Measurements from ENCODE around the gene ESRRB. TPM values are rescaled to one million over a fixed set of nuclear protein-coding genes. Genes with fewer than 3 reads are reported as not detected.

Gene ESRRB
- total RNA-seq, 1 donor from 2014 or later = 8.7 TPM

- DNase-seq (ENCODE audit: low spot score) = no peak
- intact Hi-C loops (cut with DNase I) = no loop called here
These were observed 18.6 kb downstream of the ESRRB start for GRCh38 chr14:76394569-76394968.

GRCh38 chr14:76395161-76395560 is 19.2 kb downstream of the ESRRB start:
- intact Hi-C loops (cut with DNase I) = no loop called here
- no peak for DNase-seq (ENCODE audit: low spot score)

- intact Hi-C loops (cut with DNase I) = no loop called here
- DNase-seq (ENCODE audit: low spot score) = no peak
These were observed 20.8 kb downstream of the ESRRB start for GRCh38 chr14:76396714-76397187.

- intact Hi-C loops (cut with DNase I) = no loop called here
- DNase-seq (ENCODE audit: low spot score) = no peak
These were observed 29.7 kb downstream of the ESRRB start for GRCh38 chr14:76405627-76406026.

- DNase-seq (ENCODE audit: low spot score) = no peak
- intact Hi-C loops (cut with DNase I) = no loop called here
These were observed 31.7 kb downstream of the ESRRB start for GRCh38 chr14:76407449-76408150.

- DNase-seq (ENCODE audit: low spot score) = no peak
- intact Hi-C loops (cut with DNase I) = no loop called here
These were observed 32.9 kb downstream of the ESRRB start for GRCh38 chr14:76408877-76409276.

- no peak for DNase-seq (ENCODE audit: low spot score)
- intact Hi-C loops (cut with DNase I) = no loop called here
These were observed 36.6 kb downstream of the ESRRB start for GRCh38 chr14:76412501-76412900.

- intact Hi-C loops (cut with DNase I) = no loop called here
These were observed 37.4 kb downstream of the ESRRB start for GRCh38 chr14:76413106-76413961.

GRCh38 chr14:76413962-76414600 is 38.1 kb downstream of the ESRRB start:
- intact Hi-C loops (cut with DNase I) = no loop called here
- DNase-seq (ENCODE audit: low spot score) = no peak

More at GRCh38 chr14:76413106-76413961, 37.4 kb downstream of the ESRRB start:
- DNase-seq (ENCODE audit: low spot score) = no peak

- intact Hi-C loops (cut with DNase I) = no loop called here
- no peak for DNase-seq (ENCODE audit: low spot score)
These were observed 43.5 kb downstream of the ESRRB start for GRCh38 chr14:76419399-76419798.

- DNase-seq (ENCODE audit: low spot score) = no peak
- intact Hi-C loops (cut with DNase I) = no loop called here
These were observed 44.9 kb downstream of the ESRRB start for GRCh38 chr14:76420827-76421226.

- DNase-seq (ENCODE audit: low spot score) = no peak
- intact Hi-C loops (cut with DNase I) = no loop called here
These were observed 45.7 kb downstream of the ESRRB start for GRCh38 chr14:76421662-76422061.

GRCh38 chr14:76422662-76423061 is 46.7 kb downstream of the ESRRB start:
- intact Hi-C loops (cut with DNase I) = no loop called here
- DNase-seq (ENCODE audit: low spot score) = no peak

GRCh38 chr14:76423534-76423933 is 47.6 kb downstream of the ESRRB start:
- intact Hi-C loops (cut with DNase I) = no loop called here
- no peak for DNase-seq (ENCODE audit: low spot score)

GRCh38 chr14:76424359-76424758 is 48.4 kb downstream of the ESRRB start:
- no peak for DNase-seq (ENCODE audit: low spot score)
- intact Hi-C loops (cut with DNase I) = no loop called here

GRCh38 chr14:76426161-76426696 is 50.3 kb downstream of the ESRRB start:
- intact Hi-C loops (cut with DNase I) = no loop called here
- DNase-seq (ENCODE audit: low spot score) = no peak

GRCh38 chr14:76428611-76429010 is 52.7 kb downstream of the ESRRB start:
- intact Hi-C loops (cut with DNase I) = no loop called here
- DNase-seq (ENCODE audit: low spot score) = no peak

- intact Hi-C loops (cut with DNase I) = no loop called here
- no peak for DNase-seq (ENCODE audit: low spot score)
These were observed 54.1 kb downstream of the ESRRB start for GRCh38 chr14:76430017-76430416.

- intact Hi-C loops (cut with DNase I) = no loop called here
- no peak for DNase-seq (ENCODE audit: low spot score)
These were observed 54.6 kb downstream of the ESRRB start for GRCh38 chr14:76430475-76430980.

- no peak for DNase-seq (ENCODE audit: low spot score)
- intact Hi-C loops (cut with DNase I) = no loop called here
These were observed 55.6 kb downstream of the ESRRB start for GRCh38 chr14:76431538-76431937.

Measured in cardiac septum (tissue), 1 donor.